MM.1S (cell line): Measurements from ENCODE around the gene LRRIQ4.

Source experiments
- CTCF ChIP-seq: fragments of 300-600 bp; sonication (generic); IDR thresholded peaks from 2 replicates; pipeline ENCODE4 v1.5.1; 2016; ENCODE audit warnings: antibody characterized with exemption, low read length, mixed read lengths
- EZH2 ChIP-seq: fragments of 300-600 bp; sonication (generic); optimal IDR thresholded peaks from 2 replicates; pipeline ENCODE3; 2017; ENCODE audit warnings: low read depth, mild to moderate bottlenecking, antibody characterized with exemption, low read length, mixed read lengths
- EZH2phosphoT487 ChIP-seq: fragments of 300-600 bp; sonication (generic); IDR thresholded peaks from 2 replicates; pipeline ENCODE4 v1.6.1; 2018; ENCODE audit warnings: antibody characterized with exemption, low read length

DNA sequence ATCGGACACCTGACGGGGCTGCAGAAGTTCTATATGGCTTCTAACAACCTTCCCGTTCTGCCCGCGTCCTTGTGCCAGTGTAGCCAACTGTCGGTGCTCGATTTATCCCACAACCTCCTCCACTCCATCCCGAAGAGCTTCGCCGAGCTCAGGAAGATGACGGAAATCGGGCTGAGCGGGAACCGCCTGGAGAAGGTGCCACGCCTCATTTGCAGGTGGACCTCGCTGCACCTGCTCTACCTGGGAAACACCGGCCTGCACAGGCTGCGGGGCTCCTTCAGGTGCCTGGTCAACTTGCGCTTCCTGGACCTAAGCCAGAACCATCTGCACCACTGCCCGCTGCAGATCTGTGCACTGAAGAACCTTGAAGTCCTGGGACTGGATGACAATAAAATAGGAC is 9.9 kb downstream of the LRRIQ4 start:
- TF ChIP-seq CTCF: no peak
- no peak for TF ChIP-seq EZH2phosphoT487
- no peak for TF ChIP-seq EZH2
